Right lobe of liver (tissue), 6 donors: ENCODE measurements around the gene DPPA2. TPM values are rescaled to one million over a fixed set of nuclear protein-coding genes. Genes with fewer than 3 reads are reported as not detected.

Experiments used
- ATAC-seq, 4 donors: fragments of 200-7000 bp; cut with Tn5 transposase; one replicate each; pipeline ENCODE4 v1.9.1; 2020; ENCODE audit warnings: mild to moderate bottlenecking in 4 of 4, moderate library complexity in 4 of 4
- DNase-seq, 3 donors: peaks; one replicate each; pipeline ENCODE4 v3.0.0-alpha.2; 2020
- H3K27ac ChIP-seq, 3 donors: fragments of 200-600 bp; one replicate each; pipeline ENCODE4 v1.8.0; 2022
- H3K27me3 ChIP-seq, 2 donors: fragments of 200-600 bp; one replicate each; pipeline ENCODE4 v1.8.0; 2022
- H3K36me3 ChIP-seq, 4 donors: fragments of 200-600 bp; sonication (generic) in 1 of 4; one replicate each; pipeline versions ENCODE4 v1.5.1 to v1.8.0; 2017 to 2022; ENCODE audit warnings: control low read depth in 1 of 4
- H3K4me1 ChIP-seq, 4 donors: fragments of 200-600 bp; sonication (generic) in 1 of 4; one replicate each; pipeline versions ENCODE4 v1.5.1 to v1.8.0; 2017 to 2022; ENCODE audit warnings: control low read depth in 1 of 4
- H3K4me3 ChIP-seq, 3 donors: fragments of 200-600 bp; one replicate each; pipeline ENCODE4 v1.8.0; 2022
- H3K9me3 ChIP-seq, 4 donors: fragments of 200-600 bp; sonication (generic) in 1 of 4; one replicate each; pipeline versions ENCODE4 v1.5.1 to v1.8.0; 2017 to 2022; ENCODE audit warnings: control low read depth in 1 of 4
- POLR2A ChIP-seq: fragments of 450-650 bp; IDR thresholded peaks from one replicate; pipeline ENCODE4 v1.6.1; 2017; ENCODE audit warnings: antibody characterized with exemption, mild to moderate bottlenecking
- WGBS: methylation state at CpG from one replicate; pipeline ENCODE4 v1.1.6; 2018; ENCODE audit warnings: low coverage, low lambda C conversion rate; ENCODE audit not compliant: insufficient coverage; ENCODE audit errors: missing lambda C conversion rate; 5-methylcytosine and 5-hydroxymethylcytosine counted together
- intact Hi-C, 2 donors: fragments of 100-400 bp; cut with DNase I; formaldehyde crosslinking; loops; one replicate each; pipeline versions ENCODE4 v1.11.2 to v1.14.1; 2022
- total RNA-seq, 6 experiments: library from RNA; depleted of rRNA in 2 of 6; stranded (reverse); fragments of >200 nt in 2 of 6; fragmentation: NEBNext Ultra II Directional in 3 of 6; extraction: Animal tissue kit (Norgen Biotek cat#: 25700) in 3 of 6; gene quantifications; one replicate each; pipeline versions ENCODE4 v1.1.0 to v1.2.4, GENCODE V29; 2016 to 2023
- TF ChIP-seq, protein P1 (sequence below), 4 donors: fragments of 200-600 bp in 3 of 4; fragments of 450-650 bp in 1 of 4; IDR thresholded peaks; one replicate each; pipeline versions ENCODE4 v1.5.1 to v1.8.0; 2016 to 2022; ENCODE audit warnings: antibody characterized with exemption in 4 of 4, mild to moderate bottlenecking in 2 of 4
- donor health status: DM: no; HTN: yes; CAD: no.
- donor health status: DM: no; HTN: no; CAD: no.
- donor health status: DM: no; HTN: no; CAD: no.
- donor health status: DM: no; HTN: yes; CAD: no.
- donor health status: DM: no; HTN: yes; CAD: no.

The DPPA2 gene
- total RNA-seq, 6 experiments from 2014 or later, result not detected

- Histone ChIP-seq H3K36me3 (no peaks in the 10 kb centered on the region), H3K4me1 (peaks cover 0 to 11% (median 0%) of the 10 kb centered on the region in 4 donors), H3K4me3 (peak overlapping the region in 2 of 3 donors; percentile 37), H3K27ac (peak overlapping the region in 2 of 3 donors; percentile 82 to 94), H3K9me3 (no peaks in the 10 kb centered on the region), H3K27me3 (no peaks in the 10 kb centered on the region)
- TF ChIP-seq, protein P1, sequence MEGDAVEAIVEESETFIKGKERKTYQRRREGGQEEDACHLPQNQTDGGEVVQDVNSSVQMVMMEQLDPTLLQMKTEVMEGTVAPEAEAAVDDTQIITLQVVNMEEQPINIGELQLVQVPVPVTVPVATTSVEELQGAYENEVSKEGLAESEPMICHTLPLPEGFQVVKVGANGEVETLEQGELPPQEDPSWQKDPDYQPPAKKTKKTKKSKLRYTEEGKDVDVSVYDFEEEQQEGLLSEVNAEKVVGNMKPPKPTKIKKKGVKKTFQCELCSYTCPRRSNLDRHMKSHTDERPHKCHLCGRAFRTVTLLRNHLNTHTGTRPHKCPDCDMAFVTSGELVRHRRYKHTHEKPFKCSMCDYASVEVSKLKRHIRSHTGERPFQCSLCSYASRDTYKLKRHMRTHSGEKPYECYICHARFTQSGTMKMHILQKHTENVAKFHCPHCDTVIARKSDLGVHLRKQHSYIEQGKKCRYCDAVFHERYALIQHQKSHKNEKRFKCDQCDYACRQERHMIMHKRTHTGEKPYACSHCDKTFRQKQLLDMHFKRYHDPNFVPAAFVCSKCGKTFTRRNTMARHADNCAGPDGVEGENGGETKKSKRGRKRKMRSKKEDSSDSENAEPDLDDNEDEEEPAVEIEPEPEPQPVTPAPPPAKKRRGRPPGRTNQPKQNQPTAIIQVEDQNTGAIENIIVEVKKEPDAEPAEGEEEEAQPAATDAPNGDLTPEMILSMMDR (IDR thresholded peaks at IDR 0.05), result no peak
- TF ChIP-seq POLR2A, result no peak
- peak; percentile 44 to 63 (median 56) for ATAC-seq
- no peak for DNase-seq
- intact Hi-C loops, result no loop called here
- WGBS, result 16% methylated on average over 4 of the region's 4 CpGs
These were observed 22.0 kb upstream of the DPPA2 start for GRCh38 chr3:109338322-109338721.

GRCh38 chr3:109337393-109337792 is 21.1 kb upstream of the DPPA2 start, which contains the start of gene DPPA4:
Gene DPPA4, minus strand, starts transcription at chr3:109337546. Its CDS starts 29 bp downstream, at chr3:109337517.
- intact Hi-C loops, result no loop called here
- ATAC-seq (no peak), DNase-seq (no peak)
- no peaks in the 10 kb centered on the region for H3K36me3 ChIP-seq
- TF ChIP-seq POLR2A, result no peak
- TF ChIP-seq, protein P1 (IDR thresholded peaks at IDR 0.05), result no peak
- no peaks in the 10 kb centered on the region for H3K9me3 ChIP-seq
- peak within 1 kb of the TSS; percentile 63 to 94 (median 82) for H3K27ac ChIP-seq
- peak within 1 kb of the TSS; percentile 34 to 56 (median 46) for H3K4me3 ChIP-seq
- no peaks in the 10 kb centered on the region for H3K27me3 ChIP-seq
- WGBS, result 62% methylated on average over 5 of the region's 5 CpGs
- H3K4me1 ChIP-seq, result peaks cover 0 to 11% (median 0%) of the 10 kb centered on the region in 4 donors

GRCh38 chr3:109336291-109336861 is 20.1 kb upstream of the DPPA2 start:
- Histone ChIP-seq H3K27ac (peak overlapping the region; percentile 63 to 94 (median 75)), H3K4me1 (peaks cover 0 to 11% (median 0%) of the 10 kb centered on the region in 4 donors), H3K36me3 (no peaks in the 10 kb centered on the region), H3K9me3 (no peaks in the 10 kb centered on the region), H3K4me3 (peak overlapping the region; percentile 34 to 56 (median 46)), H3K27me3 (no peaks in the 10 kb centered on the region)
- WGBS, result 6% methylated on average over 17 of the region's 17 CpGs
- TF ChIP-seq, protein P1 (IDR thresholded peaks at IDR 0.05), result no peak
- TF ChIP-seq POLR2A, result peak; percentile 32
- intact Hi-C loops, result no loop called here
- peak; percentile 81 to 84 (median 83) for ATAC-seq
- DNase-seq, result peak; percentile 64 to 77 (median 76)

GRCh38 chr3:109334572-109334971 is 18.3 kb upstream of the DPPA2 start:
- no peak for ATAC-seq
- no peak for DNase-seq
- WGBS, result 64% methylated on average over 1 of the region's 1 CpG
- Histone ChIP-seq H3K36me3 (no peaks in the 10 kb centered on the region), H3K27ac (no peak overlapping the region), H3K9me3 (no peaks in the 10 kb centered on the region), H3K27me3 (no peaks in the 10 kb centered on the region), H3K4me1 (peaks cover 0 to 4% (median 0%) of the 10 kb centered on the region in 4 donors), H3K4me3 (no peak overlapping the region)
- intact Hi-C loops, result no loop called here
- no peak for TF ChIP-seq POLR2A

- intact Hi-C loops, result no loop called here
- peak; percentile 18 to 46 (median 40) for ATAC-seq
- no peak overlapping the region for H3K4me3 ChIP-seq
- peak in 2 of 3 donors; percentile 58 to 64 for DNase-seq
- 51% methylated on average over 5 of the region's 5 CpGs for WGBS
- TF ChIP-seq POLR2A, result no peak
- TF ChIP-seq, protein P1 (IDR thresholded peaks at IDR 0.05), result no peak
- H3K9me3 ChIP-seq, result no peaks in the 10 kb centered on the region
- H3K36me3 ChIP-seq, result no peaks in the 10 kb centered on the region
- H3K4me1 ChIP-seq, result no peaks in the 10 kb centered on the region
- H3K27ac ChIP-seq, result no peak overlapping the region
- no peaks in the 10 kb centered on the region for H3K27me3 ChIP-seq
These were observed 15.4 kb upstream of the DPPA2 start for GRCh38 chr3:109331692-109332091.
